GM23338 (cell line): ENCODE results near the gene ZHX3. TPM values are rescaled to one million over a fixed set of nuclear protein-coding genes. Genes with fewer than 3 reads are reported as not detected.

ENCODE experiments used
- ATAC-seq: fragments of 200-7000 bp; cut with Tn5 transposase; 3 replicates; pipeline ENCODE4 v1.9.1; 2020
- DNase-seq: peaks from one replicate; pipeline ENCODE4 v3.0.0-alpha.2; 2015; ENCODE audit warnings: low spot score
- H2AFZ ChIP-seq: fragments of 200-600 bp; sonication (generic); 2 replicates; pipeline ENCODE4 v1.8.0; 2016; ENCODE audit warnings: antibody characterized with exemption, mild to moderate bottlenecking, moderate library complexity
- H3F3A ChIP-seq: fragments of 200-600 bp; sonication (generic); replicated peaks from 2 replicates; pipeline ENCODE4 v1.8.0; 2017; ENCODE audit warnings: antibody characterized with exemption, mixed run types, low read depth
- H3K27ac ChIP-seq: fragments of 200-600 bp; sonication (generic); 2 replicates; pipeline ENCODE4 v1.6.1; 2016; ENCODE audit warnings: low read depth
- H3K27me3 ChIP-seq: fragments of 200-600 bp; sonication (generic); 2 replicates; pipeline ENCODE4 v1.8.0; 2016; ENCODE audit warnings: mild to moderate bottlenecking, mixed run types, moderate library complexity; ENCODE audit not compliant: insufficient read depth
- H3K36me3 ChIP-seq: fragments of 200-600 bp; sonication (generic); 2 replicates; pipeline ENCODE4 v1.8.0; 2016; ENCODE audit warnings: mild to moderate bottlenecking; ENCODE audit not compliant: insufficient read depth
- H3K4me1 ChIP-seq: fragments of 200-600 bp; sonication (generic); 2 replicates; pipeline ENCODE4 v1.8.0; 2016; ENCODE audit warnings: mild to moderate bottlenecking, moderate library complexity; ENCODE audit not compliant: insufficient read depth
- H3K4me2 ChIP-seq: fragments of 200-600 bp; sonication (generic); 2 replicates; pipeline ENCODE4 v1.7.1; 2017; ENCODE audit warnings: mixed run types
- H3K4me3 ChIP-seq: fragments of 200-600 bp; sonication (generic); 2 replicates; pipeline ENCODE4 v1.6.1; 2016; ENCODE audit warnings: mixed run types
- H3K79me2 ChIP-seq: fragments of 200-600 bp; sonication (generic); replicated peaks from 2 replicates; pipeline ENCODE4 v1.8.0; 2017; ENCODE audit warnings: mild to moderate bottlenecking; ENCODE audit not compliant: insufficient read depth
- H3K9me2 ChIP-seq: fragments of 200-600 bp; sonication (generic); 2 replicates; pipeline ENCODE4 v1.8.0; 2017; ENCODE audit not compliant: insufficient read depth
- H4K20me1 ChIP-seq: fragments of 200-600 bp; sonication (generic); replicated peaks from 2 replicates; pipeline ENCODE4 v1.8.0; 2017; ENCODE audit warnings: mild to moderate bottlenecking; ENCODE audit not compliant: insufficient read depth
- H3K27ac Mint-ChIP-seq: 2 replicates; pipeline ENCODE4 v1.8.0; 2020; ENCODE audit warnings: inconsistent platforms, mild to moderate bottlenecking, moderate library complexity, mixed read lengths
- H3K27me3 Mint-ChIP-seq: 3 replicates; pipeline ENCODE4 v1.8.0; 2022; ENCODE audit warnings: low read depth, mild to moderate bottlenecking, moderate library complexity, mixed read lengths, inconsistent platforms; ENCODE audit not compliant: insufficient read depth, poor library complexity
- H3K36me3 Mint-ChIP-seq: 3 replicates; pipeline ENCODE4 v1.8.0; 2021; ENCODE audit warnings: low read depth, mild to moderate bottlenecking, inconsistent platforms, moderate library complexity, mixed read lengths
- H3K4me1 Mint-ChIP-seq: 3 replicates; pipeline ENCODE4 v1.8.0; 2020; ENCODE audit warnings: mild to moderate bottlenecking, inconsistent platforms, mixed read lengths
- H3K4me3 Mint-ChIP-seq: 3 replicates; pipeline ENCODE4 v1.8.0; 2021; ENCODE audit warnings: moderate library complexity, mild to moderate bottlenecking, inconsistent platforms, mixed read lengths
- H3K9me3 Mint-ChIP-seq: 3 replicates; pipeline ENCODE4 v1.8.0; 2020; ENCODE audit warnings: moderate library complexity, mild to moderate bottlenecking, inconsistent platforms, mixed read lengths
- CREB1 ChIP-seq: fragments of 250-450 bp; sonication (Bioruptor Pico); IDR thresholded peaks from 2 replicates; pipeline ENCODE4 v1.5.0; 2020; ENCODE audit warnings: low read depth, mild to moderate bottlenecking, moderate library complexity
- CTCF ChIP-seq, 2 experiments: fragments of 200-600 bp in 1 of 2; sonication (generic) in 1 of 2; conservative IDR thresholded peaks; 2 replicates each; pipeline versions ENCODE4 v1.5.1 to v1.6.1; 2016 to 2017; ENCODE audit warnings: antibody characterized with exemption in 2 of 2, low read depth in 2 of 2, mild to moderate bottlenecking in 2 of 2, moderate library complexity in 1 of 2
- EZH2 ChIP-seq: fragments of 200-600 bp; sonication (generic); IDR thresholded peaks from one replicate; pipeline ENCODE4 v1.8.0; 2017; ENCODE audit warnings: antibody characterized with exemption, mild to moderate bottlenecking, low read depth; ENCODE audit not compliant: unreplicated experiment
- EZH2phosphoT487 ChIP-seq: fragments of 200-600 bp; sonication (generic); IDR thresholded peaks from one replicate; pipeline ENCODE4 v1.8.1; 2018; ENCODE audit warnings: antibody characterized with exemption; ENCODE audit not compliant: unreplicated experiment
- JUNB ChIP-seq: IDR thresholded peaks from one replicate; pipeline ENCODE4 v1.6.1; 2016; ENCODE audit warnings: antibody characterized with exemption; ENCODE audit not compliant: unreplicated experiment
- NANOG ChIP-seq: IDR thresholded peaks from 2 replicates; pipeline ENCODE4 v1.6.1; 2016; ENCODE audit warnings: antibody characterized with exemption, borderline replicate concordance
- POLR2AphosphoS5 ChIP-seq: IDR thresholded peaks from 2 replicates; pipeline ENCODE4 v1.6.1; 2016; ENCODE audit warnings: antibody characterized with exemption, low read depth
- STAT1 ChIP-seq: IDR thresholded peaks from one replicate; pipeline ENCODE4 v1.6.1; 2016; ENCODE audit warnings: antibody characterized with exemption; ENCODE audit not compliant: unreplicated experiment
- ZNF114 ChIP-seq: fragments of 250-450 bp; sonication (Bioruptor Pico); IDR thresholded peaks from 2 replicates; pipeline ENCODE4 v1.5.0; 2020; ENCODE audit warnings: mild to moderate bottlenecking, moderate library complexity
- ZNF331 ChIP-seq: fragments of 250-450 bp; sonication (Bioruptor Pico); IDR thresholded peaks from 2 replicates; pipeline ENCODE4 v1.5.0; 2020; ENCODE audit warnings: low read depth, mild to moderate bottlenecking, moderate library complexity
- ZNF462 ChIP-seq: fragments of 250-450 bp; sonication (Bioruptor Pico); IDR thresholded peaks from 2 replicates; pipeline ENCODE4 v1.5.0; 2020; ENCODE audit warnings: mild to moderate bottlenecking, moderate library complexity
- polyA plus RNA-seq: library from polyadenylated mRNA; unstranded; fragments of >200 nt; fragmentation: Nextera tagmentation; extraction: Ambion mirVana; gene quantifications from 2 replicates; pipeline ENCODE4 v1.2.1, GENCODE V29; 2016
- total RNA-seq: library from RNA; depleted of rRNA; stranded (reverse); fragments of >200 nt; shearing (Covaris generic); gene quantifications from 2 replicates; pipeline ENCODE4 v1.2.3, GENCODE V29; 2014
- TF ChIP-seq, protein P1 (sequence below): IDR thresholded peaks from one replicate; pipeline ENCODE4 v1.6.1; 2018; ENCODE audit warnings: antibody characterized with exemption; ENCODE audit not compliant: unreplicated experiment
- TF ChIP-seq, protein P2 (sequence below): IDR thresholded peaks from 2 replicates; pipeline ENCODE4 v1.6.1; 2016; ENCODE audit warnings: antibody characterized with exemption

The ZHX3 gene
- total and polyA plus RNA-seq, 2 experiments from 2014 or later: 1.7 to 2.8 TPM

GRCh38 chr20:41255655-41256054, 61.9 kb downstream of the ZHX3 start:
- H3K4me1 Mint-ChIP-seq: no peaks in the 10 kb centered on the region
- TF ChIP-seq ZNF331 (CRISPR knock-in tag) (no peak), POLR2AphosphoS5 (no peak), CREB1 (CRISPR knock-in tag) (no peak), ZNF114 (CRISPR knock-in tag) (no peak), EZH2 (no peak), STAT1 (no peak), CTCF (conservative IDR thresholded peaks at IDR 0.05; ENCODE audit: low read depth in 2 of 2) (no peak), JUNB (no peak), ZNF462 (CRISPR knock-in tag) (no peak), EZH2phosphoT487 (no peak), NANOG (no peak)
- TF ChIP-seq, protein P1, sequence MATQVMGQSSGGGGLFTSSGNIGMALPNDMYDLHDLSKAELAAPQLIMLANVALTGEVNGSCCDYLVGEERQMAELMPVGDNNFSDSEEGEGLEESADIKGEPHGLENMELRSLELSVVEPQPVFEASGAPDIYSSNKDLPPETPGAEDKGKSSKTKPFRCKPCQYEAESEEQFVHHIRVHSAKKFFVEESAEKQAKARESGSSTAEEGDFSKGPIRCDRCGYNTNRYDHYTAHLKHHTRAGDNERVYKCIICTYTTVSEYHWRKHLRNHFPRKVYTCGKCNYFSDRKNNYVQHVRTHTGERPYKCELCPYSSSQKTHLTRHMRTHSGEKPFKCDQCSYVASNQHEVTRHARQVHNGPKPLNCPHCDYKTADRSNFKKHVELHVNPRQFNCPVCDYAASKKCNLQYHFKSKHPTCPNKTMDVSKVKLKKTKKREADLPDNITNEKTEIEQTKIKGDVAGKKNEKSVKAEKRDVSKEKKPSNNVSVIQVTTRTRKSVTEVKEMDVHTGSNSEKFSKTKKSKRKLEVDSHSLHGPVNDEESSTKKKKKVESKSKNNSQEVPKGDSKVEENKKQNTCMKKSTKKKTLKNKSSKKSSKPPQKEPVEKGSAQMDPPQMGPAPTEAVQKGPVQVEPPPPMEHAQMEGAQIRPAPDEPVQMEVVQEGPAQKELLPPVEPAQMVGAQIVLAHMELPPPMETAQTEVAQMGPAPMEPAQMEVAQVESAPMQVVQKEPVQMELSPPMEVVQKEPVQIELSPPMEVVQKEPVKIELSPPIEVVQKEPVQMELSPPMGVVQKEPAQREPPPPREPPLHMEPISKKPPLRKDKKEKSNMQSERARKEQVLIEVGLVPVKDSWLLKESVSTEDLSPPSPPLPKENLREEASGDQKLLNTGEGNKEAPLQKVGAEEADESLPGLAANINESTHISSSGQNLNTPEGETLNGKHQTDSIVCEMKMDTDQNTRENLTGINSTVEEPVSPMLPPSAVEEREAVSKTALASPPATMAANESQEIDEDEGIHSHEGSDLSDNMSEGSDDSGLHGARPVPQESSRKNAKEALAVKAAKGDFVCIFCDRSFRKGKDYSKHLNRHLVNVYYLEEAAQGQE: no peak
- TF ChIP-seq, protein P2, sequence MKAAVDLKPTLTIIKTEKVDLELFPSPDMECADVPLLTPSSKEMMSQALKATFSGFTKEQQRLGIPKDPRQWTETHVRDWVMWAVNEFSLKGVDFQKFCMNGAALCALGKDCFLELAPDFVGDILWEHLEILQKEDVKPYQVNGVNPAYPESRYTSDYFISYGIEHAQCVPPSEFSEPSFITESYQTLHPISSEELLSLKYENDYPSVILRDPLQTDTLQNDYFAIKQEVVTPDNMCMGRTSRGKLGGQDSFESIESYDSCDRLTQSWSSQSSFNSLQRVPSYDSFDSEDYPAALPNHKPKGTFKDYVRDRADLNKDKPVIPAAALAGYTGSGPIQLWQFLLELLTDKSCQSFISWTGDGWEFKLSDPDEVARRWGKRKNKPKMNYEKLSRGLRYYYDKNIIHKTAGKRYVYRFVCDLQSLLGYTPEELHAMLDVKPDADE: no peak
- no peak for ATAC-seq

More at GRCh38 chr20:41255655-41256054, 61.9 kb downstream of the ZHX3 start:
- Histone ChIP-seq H3F3A (no peaks in the 10 kb centered on the region), H3K9me2 (no peaks in the 10 kb centered on the region), H3K36me3 (no peaks in the 10 kb centered on the region), H3K4me1 (no peaks in the 10 kb centered on the region), H3K4me2 (no peak overlapping the region), H3K27ac (no peak overlapping the region), H3K4me3 (no peak overlapping the region), H3K79me2 (no peaks in the 10 kb centered on the region), H3K27me3 (no peaks in the 10 kb centered on the region), H4K20me1 (no peaks in the 10 kb centered on the region), H2AFZ (no peak overlapping the region)
- H3K27ac Mint-ChIP-seq: no peak overlapping the region
- H3K9me3 Mint-ChIP-seq: no peaks in the 10 kb centered on the region
- H3K4me3 Mint-ChIP-seq: no peak overlapping the region
- peaks cover 3% of the 10 kb centered on the region for H3K27me3 Mint-ChIP-seq
- no peaks in the 10 kb centered on the region for H3K36me3 Mint-ChIP-seq
- DNase-seq: no peak
